ENCODE measurements around the gene EIF5A.

EIF5A gene

DNA sequence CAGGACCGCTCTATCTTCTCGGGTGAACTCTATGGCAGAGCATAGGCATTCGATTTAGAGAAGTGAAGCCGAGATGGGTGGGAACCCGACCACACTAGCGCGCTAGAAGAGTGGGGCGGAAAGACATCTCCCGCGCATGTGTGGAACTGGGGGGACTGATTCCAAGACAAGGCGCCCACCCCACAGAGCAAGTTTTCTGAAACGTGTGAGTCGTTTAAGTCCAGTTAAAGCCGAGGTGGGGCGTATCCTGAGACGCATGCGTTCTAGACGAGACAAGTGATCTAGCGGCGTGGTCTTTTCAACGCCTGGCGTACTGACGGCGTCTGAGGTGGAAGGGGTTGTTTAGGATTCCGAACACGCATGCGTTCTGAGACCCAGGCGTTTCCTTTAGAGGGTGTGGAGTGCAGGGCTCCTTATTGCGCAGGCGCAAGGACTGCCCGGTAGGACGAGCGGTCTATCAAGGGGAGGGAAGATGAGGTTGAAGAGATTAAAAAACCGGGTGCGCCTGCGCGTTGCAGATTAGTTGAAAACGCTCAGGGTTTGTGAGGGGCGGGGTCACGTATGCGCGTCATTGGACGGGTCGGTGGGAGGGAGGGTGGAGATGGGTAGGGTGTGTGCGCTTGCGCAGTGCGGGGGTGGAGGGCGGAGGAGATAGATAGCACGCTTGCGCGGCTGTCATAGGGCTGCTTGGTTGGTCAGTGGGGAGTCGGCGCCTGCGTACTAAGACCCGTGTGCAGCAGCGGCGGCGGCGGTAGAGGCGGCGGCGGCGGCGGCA is at the start of gene EIF5A:
TSS of gene EIF5A (plus strand) at position 718 of the 775 bp plus-strand sequence. CDS start 2,008 bp downstream, outside the sequence.
- peak; percentile 100 for DNase-seq

DNA sequence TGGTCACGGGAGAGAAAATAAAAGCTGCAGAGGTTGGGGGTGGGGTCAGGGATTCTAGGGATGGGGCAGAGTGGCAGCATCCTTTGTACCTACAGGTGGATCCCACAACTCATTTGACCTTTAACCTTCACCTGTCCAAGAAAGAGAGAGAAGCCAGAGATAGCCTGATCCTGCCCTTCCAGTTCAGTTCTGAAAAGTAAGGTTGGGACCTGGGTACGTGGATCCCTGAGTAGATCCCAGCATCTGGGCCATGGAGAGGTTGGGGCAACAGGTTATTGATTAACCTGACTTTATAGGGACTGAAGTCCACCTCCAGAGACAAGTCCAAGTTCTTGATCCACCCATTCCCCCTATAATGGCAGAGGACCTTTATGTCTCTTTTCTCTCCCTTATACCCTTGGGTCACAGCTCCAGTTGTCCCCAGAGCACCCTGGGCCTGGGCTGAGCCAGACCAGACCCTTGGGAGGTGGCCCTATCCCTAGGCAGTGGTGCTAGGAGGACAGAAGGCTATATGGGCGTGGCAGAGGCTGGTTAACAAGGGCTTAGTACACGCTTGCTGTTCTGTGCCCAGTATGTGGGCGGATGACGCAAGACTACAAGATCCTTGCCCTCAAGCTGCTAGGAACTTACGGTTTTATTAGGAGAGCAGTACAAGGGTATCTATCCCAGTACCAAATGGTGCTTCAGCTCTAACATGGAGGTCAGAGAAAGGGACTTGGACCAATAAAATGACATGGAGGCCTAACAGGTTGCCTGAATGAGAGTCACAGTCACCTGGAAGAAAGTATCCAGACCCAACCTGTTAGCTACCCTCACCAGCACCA is 48.5 kb upstream of the EIF5A start:
- DNase-seq = no peak

DNA sequence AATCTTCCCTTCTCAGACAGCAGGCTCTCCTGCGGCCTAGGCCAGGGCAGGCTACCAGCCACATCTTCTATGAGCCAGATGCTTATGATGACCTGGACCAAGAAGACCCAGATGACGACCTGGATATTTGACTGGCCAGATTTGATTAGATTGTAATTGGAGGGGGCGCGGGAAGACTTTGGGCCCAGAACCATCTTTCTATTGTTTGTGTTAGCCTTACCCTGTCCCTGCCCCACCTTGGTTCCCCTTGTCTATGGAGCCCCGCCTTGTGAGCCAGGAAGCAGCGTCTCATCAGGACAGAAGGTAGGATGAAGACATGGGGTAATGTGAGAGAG is 47.9 kb upstream of the EIF5A start:
- DNase-seq = no peak

DNA sequence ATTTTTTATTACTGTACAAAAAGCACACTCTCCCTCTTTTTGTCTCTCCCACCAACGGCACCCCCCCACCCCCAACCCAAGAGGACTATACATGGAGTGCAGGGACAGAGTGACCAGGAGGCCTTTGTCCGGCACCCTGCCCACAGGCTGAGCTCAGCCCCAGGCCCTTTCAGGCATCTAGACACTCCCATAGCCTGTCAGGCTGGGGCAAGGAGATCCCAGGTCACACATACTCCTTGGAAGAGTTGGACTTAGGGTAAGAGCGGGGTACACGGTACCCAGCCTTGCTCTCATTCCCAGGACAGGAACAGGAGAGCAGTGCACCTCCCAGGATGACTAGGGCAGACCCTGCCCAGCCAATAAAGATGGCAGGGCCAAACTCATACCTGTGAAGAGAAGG is 47.3 kb upstream of the EIF5A start:
- DNase-seq = no peak

DNA sequence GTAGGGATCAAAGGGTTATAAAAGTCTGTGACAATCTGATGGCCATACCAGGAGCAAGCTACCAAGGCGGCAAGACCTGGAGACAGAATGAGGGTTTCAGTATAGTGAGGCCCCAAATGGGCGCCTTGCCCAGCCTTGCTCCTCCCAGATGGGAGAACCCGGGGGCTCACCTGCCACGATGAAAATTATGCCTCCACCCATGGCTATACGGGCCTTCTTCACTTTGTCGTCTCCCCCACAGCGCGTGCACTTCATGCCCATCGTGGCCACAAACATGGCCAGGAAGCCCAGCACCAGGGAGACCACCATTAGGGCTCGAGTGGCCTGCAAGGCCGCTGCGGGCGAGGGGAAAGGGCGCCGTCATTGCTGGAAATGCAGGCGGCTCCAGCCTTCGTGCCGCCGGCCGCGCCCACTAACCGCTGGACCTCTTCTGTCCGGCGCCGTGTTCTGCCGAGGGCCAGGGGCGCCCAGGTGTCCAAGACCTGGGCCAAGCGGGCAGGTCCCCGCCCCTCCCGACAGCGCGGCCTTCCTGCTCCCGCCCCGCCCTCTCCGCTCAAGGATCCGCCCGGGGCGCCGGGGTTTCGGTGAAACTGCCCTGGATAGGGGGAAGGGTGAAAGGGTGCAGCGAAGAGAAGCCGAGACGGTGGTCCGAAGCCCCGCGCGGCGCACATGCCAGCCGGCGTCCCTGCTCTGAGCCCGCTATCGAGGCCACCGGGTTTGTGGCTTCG is 46.6 kb upstream of the EIF5A start:
- no peak for DNase-seq

DNA sequence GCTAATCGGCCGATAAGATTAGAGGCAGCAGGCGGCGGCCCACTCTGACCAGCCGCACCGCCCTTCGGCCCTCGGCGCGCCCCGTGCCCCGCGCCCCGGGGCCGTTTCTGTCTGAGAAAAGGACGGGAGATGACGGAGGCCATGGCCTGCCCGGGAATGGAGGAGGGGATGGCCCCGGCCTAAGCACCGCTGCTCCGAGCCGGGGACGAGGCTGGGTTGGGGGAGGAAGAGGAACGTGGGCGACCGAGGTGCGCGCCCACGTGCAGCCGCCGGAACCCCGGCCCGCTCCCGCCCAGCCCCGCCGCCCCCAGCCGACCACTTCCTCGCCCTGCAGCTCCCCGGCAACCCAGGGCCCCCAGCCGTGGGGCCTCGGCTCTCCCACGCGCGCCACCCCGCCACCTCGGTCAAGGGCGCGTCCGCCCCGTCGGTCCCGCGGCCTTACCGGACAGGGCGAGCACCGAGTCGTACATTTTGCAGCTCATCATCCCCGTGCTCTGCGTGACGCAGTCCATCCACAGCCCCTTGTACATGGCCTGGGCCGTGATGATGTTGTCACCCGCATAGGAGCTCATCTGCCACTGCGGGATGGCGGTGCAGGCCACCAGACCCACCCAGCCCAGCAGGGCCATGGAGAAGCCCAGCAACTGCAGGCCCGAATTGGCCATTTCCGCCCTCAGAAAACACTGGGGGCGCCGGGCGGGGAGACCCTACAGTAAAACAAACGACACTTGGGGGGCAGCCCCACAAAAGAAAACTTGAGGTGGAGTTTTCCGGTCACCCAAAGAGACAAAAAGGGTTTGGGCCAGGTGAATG is 45.8 kb upstream of the EIF5A start:
- no peak for DNase-seq

DNA sequence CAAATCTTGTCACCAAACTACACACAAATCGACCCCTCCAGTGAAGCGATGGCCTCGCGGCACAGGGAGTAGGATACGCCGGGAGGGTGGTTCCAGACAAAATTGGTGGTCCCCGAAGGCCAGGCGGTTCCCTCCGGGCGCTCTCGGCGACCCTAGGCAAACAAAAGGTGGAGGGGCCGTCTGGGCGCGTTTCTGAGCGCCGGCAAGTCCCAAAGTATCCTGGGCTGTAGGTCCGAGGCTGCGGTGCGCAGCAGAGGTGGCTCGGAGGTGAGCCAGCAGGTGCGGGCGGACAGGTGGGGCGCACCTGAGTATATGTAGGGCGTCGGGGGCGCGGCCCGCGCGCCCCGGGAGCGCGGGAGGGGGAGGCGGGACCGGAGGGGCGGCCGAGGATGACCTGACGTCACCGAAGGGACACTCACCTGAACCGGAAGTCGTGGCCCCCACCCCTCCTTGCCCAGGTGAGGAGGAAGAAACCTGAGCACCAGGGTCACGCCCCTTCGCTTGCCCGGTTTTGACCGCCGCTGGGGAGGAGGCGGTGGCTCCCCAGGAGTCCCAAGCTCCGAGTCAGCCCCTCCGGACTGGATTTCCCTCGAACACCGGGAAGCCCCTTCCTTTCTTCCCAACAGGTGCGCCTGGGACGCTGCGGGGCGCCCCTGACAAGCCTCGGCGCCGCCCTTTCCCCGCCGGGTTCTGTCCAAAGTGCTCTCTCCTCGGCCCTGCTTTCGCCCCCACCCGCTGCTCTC is 45.1 kb upstream of the EIF5A start, which contains the start of gene CLDN7:
TSS of gene CLDN7 (minus strand) at position 287 of the 743 bp plus-strand sequence. CDS start 435 bp downstream, outside the sequence.
- no peak for DNase-seq

DNA sequence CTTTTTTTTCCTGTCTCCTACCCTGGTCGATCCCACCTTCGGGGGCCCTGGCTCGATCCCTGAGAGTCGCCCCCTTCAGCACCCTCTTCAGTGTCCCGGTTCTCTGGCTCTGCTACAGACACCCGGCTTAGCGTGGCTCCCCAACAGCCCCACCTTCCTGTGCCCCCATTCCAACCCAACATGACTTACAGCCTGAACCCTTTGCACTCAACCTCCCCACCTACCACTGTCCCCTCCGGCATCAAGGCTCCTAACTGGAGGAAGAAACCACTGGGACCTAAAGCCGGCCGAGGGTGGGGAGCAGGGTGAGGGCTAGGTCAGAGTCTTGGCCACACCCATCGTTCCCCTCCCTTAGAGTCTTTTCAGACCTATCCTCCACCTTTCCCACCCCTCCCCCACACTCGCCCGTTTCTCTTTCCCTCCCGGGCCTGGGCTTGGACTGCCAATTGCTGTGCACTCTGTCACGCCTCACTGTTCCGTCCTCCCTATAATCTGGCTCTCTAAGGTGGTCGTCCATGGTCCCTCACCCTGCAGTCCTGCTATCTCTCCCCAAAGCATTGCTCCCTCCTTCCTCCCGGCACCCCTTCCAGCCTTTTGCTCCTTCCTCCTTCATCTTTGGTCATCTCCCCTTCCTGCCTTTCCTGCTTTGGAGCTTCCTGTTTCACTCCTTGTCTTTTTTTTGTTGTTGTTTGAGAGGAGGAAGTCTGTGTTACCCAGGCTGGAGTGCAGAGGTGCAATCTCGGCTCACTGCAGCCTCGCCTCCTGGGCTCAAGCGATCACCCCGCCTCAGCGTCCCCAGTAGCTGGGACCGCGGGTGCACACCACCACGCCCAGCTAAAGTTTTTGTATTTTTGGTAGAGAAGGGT is 44.3 kb upstream of the EIF5A start:
- no peak for DNase-seq

DNA sequence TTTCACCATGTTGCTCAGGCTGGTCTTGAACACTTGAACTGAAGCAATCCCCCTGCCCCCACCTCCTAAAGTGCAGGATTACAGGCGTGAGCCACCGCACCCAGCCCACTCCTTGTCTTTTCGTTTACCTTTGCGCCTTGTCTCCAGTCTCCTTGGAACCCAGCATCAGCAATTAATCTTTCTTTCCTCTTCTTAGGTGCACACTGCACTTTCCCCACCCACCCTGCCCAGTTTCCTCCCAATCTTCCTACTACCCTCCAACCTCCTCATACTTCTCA is 43.7 kb upstream of the EIF5A start:
- DNase-seq = no peak

DNA sequence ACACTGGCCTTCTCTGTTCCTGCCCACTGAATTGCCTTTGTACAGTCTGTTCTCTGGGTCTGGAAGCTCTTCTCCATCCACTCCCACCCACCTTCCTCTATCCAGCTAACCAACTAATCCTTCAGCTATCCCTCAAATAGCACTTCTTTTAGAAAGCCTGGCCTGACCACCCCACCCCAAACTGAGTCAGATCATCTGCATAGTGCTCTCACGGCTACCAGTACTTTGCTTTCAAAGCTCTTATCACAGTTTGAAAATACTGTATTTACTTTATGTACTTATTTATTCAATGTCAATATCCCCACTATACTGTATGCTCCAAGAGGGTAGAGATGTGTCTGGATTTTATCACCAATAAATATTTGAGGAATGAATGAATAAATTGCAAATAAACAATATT is 40.6 kb upstream of the EIF5A start:
- no peak for DNase-seq

DNA sequence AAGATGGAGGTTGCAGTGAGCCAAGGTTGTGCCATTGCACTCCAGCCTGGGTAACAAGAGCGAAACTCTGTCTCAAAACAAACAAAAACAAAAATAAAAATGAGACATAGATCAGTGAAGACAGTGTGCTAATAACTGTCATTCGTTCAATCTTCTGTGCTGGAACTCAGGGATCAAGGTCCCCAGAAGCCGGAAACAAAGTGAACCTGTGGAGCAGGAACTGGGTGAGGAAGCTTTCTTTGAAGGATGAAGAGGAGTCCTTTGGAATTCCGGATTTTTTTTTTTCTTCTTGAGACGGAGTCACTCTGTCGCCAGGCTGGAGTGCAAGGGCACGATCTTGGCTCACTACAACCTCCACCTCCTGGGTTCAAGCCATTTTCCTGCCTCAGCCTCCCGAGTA is 28.0 kb upstream of the EIF5A start:
- DNase-seq = no peak

DNA sequence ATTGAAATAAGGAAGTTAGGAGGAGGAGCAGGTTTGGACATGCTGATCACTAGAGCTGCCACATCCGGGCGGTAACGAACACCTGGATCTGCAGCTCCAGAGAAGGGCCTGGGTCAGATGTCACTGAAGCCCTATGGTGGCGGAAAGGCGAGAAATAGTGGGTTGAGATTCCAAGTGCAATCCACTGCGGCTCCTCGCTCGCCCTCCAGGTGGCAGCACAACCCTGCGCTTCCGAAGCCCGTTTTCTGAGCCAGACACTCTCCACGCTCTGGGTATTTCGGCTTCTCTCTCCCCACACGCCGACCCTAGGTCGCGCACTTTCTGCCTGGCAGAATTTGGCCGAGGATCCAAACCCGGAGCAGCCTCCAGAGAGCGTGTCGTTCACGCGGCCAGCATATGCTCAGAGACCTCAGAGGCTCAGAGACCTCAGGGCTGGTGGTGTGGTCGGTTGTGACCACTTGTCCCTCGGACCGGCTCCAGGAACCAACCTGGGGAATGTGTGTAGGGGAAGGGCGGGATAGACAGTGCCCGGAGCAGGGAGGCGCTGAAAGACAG is 26.8 kb upstream of the EIF5A start:
- peak; percentile 68 for DNase-seq

DNA sequence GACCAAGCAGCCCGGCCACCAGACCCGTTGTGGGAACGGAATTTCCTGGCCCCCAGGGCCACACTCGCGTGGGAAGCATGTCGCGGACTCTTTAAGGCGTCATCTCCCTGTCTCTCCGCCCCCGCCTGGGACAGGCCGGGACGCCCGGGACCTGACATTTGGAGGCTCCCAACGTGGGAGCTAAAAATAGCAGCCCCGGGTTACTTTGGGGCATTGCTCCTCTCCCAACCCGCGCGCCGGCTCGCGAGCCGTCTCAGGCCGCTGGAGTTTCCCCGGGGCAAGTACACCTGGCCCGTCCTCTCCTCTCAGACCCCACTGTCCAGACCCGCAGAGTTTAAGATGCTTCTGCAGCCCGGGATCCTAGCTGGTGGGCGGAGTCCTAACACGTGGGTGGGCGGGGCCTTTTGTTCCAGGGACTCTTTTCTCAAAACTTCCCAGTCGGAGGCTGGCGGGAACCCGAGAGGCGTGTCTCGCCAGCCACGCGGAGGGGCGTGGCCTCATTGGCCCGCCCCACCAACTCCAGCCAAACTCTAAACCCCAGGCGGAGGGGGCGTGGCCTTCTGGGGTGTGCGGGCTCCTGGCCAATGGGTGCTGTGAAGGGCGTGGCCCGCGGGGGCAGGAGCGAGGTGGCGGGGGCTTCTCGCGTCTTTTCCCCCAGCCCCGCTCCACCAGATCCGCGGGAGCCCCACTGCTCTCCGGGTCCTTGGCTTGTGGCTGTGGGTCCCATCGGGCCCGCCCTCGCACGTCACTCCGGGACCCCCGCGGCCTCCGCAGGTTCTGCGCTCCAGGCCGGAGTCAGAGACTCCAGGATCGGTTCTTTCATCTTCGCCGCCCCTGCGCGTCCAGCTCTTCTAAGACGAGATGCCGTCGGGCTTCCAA is 26.1 kb upstream of the EIF5A start, which contains the start of gene SLC2A4:
TSS of gene SLC2A4 (plus strand) at position 645 of the 879 bp plus-strand sequence. CDS start at position 862, 217 bp downstream.
- peak; percentile 94 for DNase-seq

DNA sequence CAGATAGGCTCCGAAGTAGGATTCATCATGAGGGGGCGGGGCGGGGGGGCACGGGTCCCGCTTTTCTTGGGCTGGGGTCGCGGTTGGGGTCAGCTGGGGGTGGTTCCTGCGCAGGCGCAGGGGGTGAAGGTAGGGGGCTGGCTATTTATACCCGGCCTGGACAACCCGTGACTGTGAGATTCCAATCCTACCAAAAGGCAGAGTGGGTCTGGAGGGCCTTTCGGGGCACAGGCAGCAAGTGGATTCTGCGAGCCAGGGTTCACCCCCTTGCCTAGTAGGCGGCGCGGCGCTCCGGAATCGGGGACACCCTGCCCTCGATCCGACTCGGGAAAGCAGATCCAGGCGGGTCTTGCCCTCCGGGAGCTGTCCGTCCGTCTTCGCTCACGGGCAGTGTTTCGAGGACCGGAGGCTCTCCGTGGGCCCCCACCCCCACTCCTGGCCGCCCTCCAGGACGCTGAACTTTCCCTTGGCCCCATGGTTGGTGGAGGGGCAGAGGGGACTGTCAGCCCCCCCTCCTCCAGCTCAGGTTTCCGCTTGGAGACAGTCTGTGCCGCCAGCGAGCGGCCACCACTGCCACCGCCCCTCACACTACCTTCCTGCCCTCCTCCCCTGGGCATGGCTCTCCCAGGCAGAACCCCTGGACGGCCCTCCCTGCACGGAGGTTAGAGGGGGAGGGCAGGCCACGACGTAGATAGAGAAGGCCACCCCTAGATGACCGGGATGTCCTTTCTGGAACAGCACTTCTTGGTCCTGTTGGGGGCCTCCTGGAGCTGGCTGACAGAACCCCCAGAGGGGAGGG is 25.3 kb upstream of the EIF5A start:
- no peak for DNase-seq

DNA sequence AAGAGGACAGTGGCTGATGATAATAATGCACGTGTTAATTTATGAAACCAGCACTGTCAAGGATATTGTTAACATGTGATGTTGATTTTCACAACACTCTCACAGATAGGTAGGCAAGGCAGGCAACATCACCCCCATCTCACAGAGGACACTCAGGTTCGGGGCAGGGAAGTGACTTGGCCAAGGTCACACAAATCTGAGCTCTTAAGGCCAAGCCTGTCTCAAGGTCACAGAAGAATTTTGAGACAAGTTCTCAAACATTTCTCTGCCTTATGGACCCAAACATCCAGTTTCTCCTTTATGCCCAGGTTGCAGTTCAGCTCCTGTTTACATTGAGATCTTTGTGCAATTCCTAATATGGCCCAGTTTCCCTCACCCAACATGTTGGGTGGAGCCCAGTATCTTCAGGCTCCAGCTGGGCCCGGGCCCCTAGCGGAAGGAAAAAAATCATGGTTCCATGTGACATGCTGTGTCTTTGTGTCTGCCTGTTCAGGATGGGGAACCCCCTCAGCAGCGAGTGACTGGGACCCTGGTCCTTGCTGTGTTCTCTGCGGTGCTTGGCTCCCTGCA is 24.6 kb upstream of the EIF5A start:
- DNase-seq = no peak

DNA sequence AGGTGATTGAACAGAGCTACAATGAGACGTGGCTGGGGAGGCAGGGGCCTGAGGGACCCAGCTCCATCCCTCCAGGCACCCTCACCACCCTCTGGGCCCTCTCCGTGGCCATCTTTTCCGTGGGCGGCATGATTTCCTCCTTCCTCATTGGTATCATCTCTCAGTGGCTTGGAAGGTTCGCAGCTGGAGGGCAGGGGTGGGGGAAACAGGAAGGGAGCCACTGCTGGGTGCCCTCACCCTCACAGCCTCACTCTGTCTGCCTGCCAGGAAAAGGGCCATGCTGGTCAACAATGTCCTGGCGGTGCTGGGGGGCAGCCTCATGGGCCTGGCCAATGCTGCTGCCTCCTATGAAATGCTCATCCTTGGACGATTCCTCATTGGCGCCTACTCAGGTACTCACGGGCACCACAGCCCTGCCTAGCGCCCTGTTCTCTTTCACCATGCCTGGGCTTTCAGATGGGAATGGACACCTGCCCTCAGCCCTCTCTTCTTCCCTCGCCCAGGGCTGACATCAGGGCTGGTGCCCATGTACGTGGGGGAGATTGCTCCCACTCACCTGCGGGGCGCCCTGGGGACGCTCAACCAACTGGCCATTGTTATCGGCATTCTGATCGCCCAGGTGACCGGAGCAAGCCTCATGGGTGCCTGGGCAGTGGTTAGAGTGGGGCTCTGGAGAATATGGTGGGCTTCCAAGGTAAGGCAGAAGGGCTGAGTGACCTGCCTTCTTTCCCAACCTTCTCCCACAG is 23.8 kb upstream of the EIF5A start:
- DNase-seq = no peak

DNA sequence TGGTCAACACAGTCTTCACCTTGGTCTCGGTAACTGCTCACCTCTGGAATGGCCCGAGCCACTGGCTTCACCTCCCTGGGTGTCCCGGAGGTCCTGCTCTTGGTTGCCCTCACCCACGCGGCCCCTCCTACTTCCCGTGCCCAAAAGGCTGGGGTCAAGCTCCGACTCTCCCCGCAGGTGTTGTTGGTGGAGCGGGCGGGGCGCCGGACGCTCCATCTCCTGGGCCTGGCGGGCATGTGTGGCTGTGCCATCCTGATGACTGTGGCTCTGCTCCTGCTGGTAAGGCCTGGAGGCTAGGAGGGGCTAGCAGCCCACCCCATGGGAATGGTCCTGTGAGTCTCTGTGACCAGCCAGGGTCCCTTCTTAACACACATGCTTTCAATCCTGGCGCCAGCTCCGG is 22.5 kb upstream of the EIF5A start:
- DNase-seq = no peak

DNA sequence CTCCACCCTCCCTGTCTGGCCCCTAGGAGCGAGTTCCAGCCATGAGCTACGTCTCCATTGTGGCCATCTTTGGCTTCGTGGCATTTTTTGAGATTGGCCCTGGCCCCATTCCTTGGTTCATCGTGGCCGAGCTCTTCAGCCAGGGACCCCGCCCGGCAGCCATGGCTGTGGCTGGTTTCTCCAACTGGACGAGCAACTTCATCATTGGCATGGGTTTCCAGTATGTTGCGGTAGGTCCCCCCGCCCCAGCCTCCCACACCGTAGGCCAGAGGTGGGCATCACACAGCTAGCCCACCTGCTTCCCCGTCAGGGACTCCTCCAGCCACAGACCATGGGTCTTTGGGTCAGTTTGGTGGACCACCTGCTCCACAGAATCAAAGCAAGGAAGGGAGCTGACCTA is 21.7 kb upstream of the EIF5A start:
- no peak for DNase-seq

Measured in fibroblast of skin of right biceps (primary cell).